ENCODE measurements around the gene VWA3B. TPM values are rescaled to one million over a fixed set of nuclear protein-coding genes. Genes with fewer than 3 reads are reported as not detected.

VWA3B gene
- polyA plus RNA-seq, 1 donor (not counting 4 experiments of a cell fraction or from before 2014, with no cell fraction given) = not detected

DNA sequence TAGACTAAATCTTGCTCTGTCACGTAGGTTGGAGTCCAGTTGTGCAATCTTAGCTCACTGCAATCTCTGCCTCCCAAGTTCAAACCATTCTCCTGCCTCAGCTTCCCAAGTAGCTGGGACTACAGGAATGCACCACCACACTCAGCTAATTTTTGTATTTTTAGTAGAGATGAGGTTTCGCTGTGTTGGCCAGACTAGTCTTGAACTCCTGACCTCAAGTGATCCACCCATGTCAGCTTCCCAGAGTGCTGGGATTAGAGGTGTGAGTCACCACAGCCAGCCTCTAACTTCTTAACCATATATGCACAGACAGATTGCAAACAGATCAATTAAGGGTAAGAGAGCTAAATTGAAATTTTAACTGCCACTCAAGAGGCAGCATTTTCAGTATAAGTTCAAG is 237.2 kb downstream of the VWA3B start:
- dilution Hi-C loops (cut with MboI; ENCODE audit: extremely low pct_ligation_motif_present, low sequenced_read_pairs) = no loop called here
- Histone ChIP-seq H3K4me1 (ENCODE audit: control insufficient read depth, extremely low read depth, insufficient read depth, low read length) (no peaks in the 10 kb centered on the region), H3K9me3 (ENCODE audit: control insufficient read depth, low read depth, low read length) (no peaks in the 10 kb centered on the region), H3K4me2 (ENCODE audit: control insufficient read depth, extremely low read depth, insufficient read depth, low read depth, low read length) (no peak overlapping the region), H3K79me2 (ENCODE audit: control insufficient read depth, insufficient read depth, low read length) (no peaks in the 10 kb centered on the region), H2AFZ (ENCODE audit: control insufficient read depth, low read length) (no peak overlapping the region), H3K4me3 (ENCODE audit: control insufficient read depth in 2 of 3, extremely low read depth in 1 of 3, insufficient read depth in 2 of 3, low read depth in 1 of 3, low read length in 3 of 3) (no peak overlapping the region), H4K20me1 (ENCODE audit: control insufficient read depth, extremely low read depth, insufficient read depth, low read length) (no peaks in the 10 kb centered on the region), H3K27ac (ENCODE audit: control insufficient read depth, insufficient read depth, low read length) (no peak overlapping the region), H3K9ac (ENCODE audit: control insufficient read depth, extremely low read depth, insufficient read depth, low read length) (no peak overlapping the region), H3K36me3 (ENCODE audit: control insufficient read depth in 2 of 2, extremely low read depth in 1 of 2, insufficient read depth in 2 of 2, low read length in 2 of 2) (no peaks in the 10 kb centered on the region), H3K9me1 (ENCODE audit: control insufficient read depth, extremely low read depth, insufficient read depth, low read length) (no peaks in the 10 kb centered on the region), H3K27me3 (ENCODE audit: control insufficient read depth, extremely low read depth, insufficient read depth, low read length) (no peaks in the 10 kb centered on the region)
- FAIRE-seq = no peak
- TF ChIP-seq, protein P1, sequence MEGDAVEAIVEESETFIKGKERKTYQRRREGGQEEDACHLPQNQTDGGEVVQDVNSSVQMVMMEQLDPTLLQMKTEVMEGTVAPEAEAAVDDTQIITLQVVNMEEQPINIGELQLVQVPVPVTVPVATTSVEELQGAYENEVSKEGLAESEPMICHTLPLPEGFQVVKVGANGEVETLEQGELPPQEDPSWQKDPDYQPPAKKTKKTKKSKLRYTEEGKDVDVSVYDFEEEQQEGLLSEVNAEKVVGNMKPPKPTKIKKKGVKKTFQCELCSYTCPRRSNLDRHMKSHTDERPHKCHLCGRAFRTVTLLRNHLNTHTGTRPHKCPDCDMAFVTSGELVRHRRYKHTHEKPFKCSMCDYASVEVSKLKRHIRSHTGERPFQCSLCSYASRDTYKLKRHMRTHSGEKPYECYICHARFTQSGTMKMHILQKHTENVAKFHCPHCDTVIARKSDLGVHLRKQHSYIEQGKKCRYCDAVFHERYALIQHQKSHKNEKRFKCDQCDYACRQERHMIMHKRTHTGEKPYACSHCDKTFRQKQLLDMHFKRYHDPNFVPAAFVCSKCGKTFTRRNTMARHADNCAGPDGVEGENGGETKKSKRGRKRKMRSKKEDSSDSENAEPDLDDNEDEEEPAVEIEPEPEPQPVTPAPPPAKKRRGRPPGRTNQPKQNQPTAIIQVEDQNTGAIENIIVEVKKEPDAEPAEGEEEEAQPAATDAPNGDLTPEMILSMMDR (optimal IDR thresholded peaks at IDR 0.05 in 1 of 3, IDR thresholded peaks at IDR 0.05 in 1 of 3, conservative IDR thresholded peaks at IDR 0.05 in 1 of 3; ENCODE audit: extremely low read depth in 1 of 3, insufficient read depth in 2 of 3, low read length in 3 of 3) = no peak
- TF ChIP-seq EZH2 (IDR thresholded peaks at IDR 0.05; ENCODE audit: low read length) = no peak
- no peak for DNase-seq (ENCODE audit: low read depth, low spot score)

DNA sequence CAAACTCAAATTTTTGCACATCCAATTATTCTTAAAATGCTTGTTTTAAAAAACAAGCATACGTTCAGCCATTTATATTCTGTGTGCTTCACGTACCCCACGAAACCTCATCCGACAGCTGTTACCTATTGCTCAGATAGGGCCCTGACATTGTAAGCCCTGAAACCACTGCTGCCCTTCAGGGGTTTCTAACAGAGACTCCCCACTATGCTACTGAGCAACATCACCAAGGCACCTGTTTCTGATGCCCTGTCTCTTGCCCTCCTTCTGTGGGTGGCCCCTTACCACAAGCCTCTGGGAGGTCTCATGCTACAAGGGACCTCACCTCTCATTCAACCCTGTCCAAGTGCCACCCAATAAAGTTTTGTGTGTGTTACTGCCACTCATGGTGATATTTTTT is 240.8 kb downstream of the VWA3B start:
- FAIRE-seq = no peak
- no peaks in the 10 kb centered on the region for H3K9me1 ChIP-seq (ENCODE audit: control insufficient read depth, extremely low read depth, insufficient read depth, low read length)
- no peak overlapping the region for H3K4me2 ChIP-seq (ENCODE audit: control insufficient read depth, extremely low read depth, insufficient read depth, low read depth, low read length)
- H3K27me3 ChIP-seq (ENCODE audit: control insufficient read depth, extremely low read depth, insufficient read depth, low read length) = no peaks in the 10 kb centered on the region
- H2AFZ ChIP-seq (ENCODE audit: control insufficient read depth, low read length) = no peak overlapping the region
- H4K20me1 ChIP-seq (ENCODE audit: control insufficient read depth, extremely low read depth, insufficient read depth, low read length) = no peaks in the 10 kb centered on the region
- H3K79me2 ChIP-seq (ENCODE audit: control insufficient read depth, insufficient read depth, low read length) = no peaks in the 10 kb centered on the region
- no peak for DNase-seq (ENCODE audit: low read depth, low spot score)
- no peaks in the 10 kb centered on the region for H3K36me3 ChIP-seq (ENCODE audit: control insufficient read depth in 2 of 2, extremely low read depth in 1 of 2, insufficient read depth in 2 of 2, low read length in 2 of 2)
- no peak overlapping the region for H3K27ac ChIP-seq (ENCODE audit: control insufficient read depth, insufficient read depth, low read length)
- TF ChIP-seq, protein P1 (optimal IDR thresholded peaks at IDR 0.05 in 1 of 3, IDR thresholded peaks at IDR 0.05 in 1 of 3, conservative IDR thresholded peaks at IDR 0.05 in 1 of 3; ENCODE audit: extremely low read depth in 1 of 3, insufficient read depth in 2 of 3, low read length in 3 of 3) = no peak
- H3K9ac ChIP-seq (ENCODE audit: control insufficient read depth, extremely low read depth, insufficient read depth, low read length) = no peak overlapping the region
- dilution Hi-C loops (cut with MboI; ENCODE audit: extremely low pct_ligation_motif_present, low sequenced_read_pairs) = no loop called here
- no peak overlapping the region for H3K4me3 ChIP-seq (ENCODE audit: control insufficient read depth in 2 of 3, extremely low read depth in 1 of 3, insufficient read depth in 2 of 3, low read depth in 1 of 3, low read length in 3 of 3)
- H3K9me3 ChIP-seq (ENCODE audit: control insufficient read depth, low read depth, low read length) = no peaks in the 10 kb centered on the region
- H3K4me1 ChIP-seq (ENCODE audit: control insufficient read depth, extremely low read depth, insufficient read depth, low read length) = no peaks in the 10 kb centered on the region

Measured in keratinocyte (primary cell).